GM18867 (cell line): ENCODE measurements around the gene NT5DC1.
A peak's percentile ranks its signal among the peaks of the same experiment; 100 is the strongest.

Experiments
- ATAC-seq: cut with Tn5 transposase; IDR thresholded peaks from one replicate; pipeline ENCODE4 v1.9.1; 2021; ENCODE audit warnings: mild to moderate bottlenecking, moderate library complexity; ENCODE audit not compliant: unreplicated experiment

NT5DC1 gene

GRCh38 chr6:116298973-116299372 lies 198.3 kb downstream of the NT5DC1 start:
- ATAC-seq = peak; percentile 53
